Endothelial cell of coronary artery (primary cell): ENCODE measurements around the gene LGR5. TPM values are rescaled to one million over a fixed set of nuclear protein-coding genes. Genes with fewer than 3 reads are reported as not detected.

ENCODE experiments used
- total RNA-seq: library from RNA; depleted of rRNA; stranded (reverse); fragments of >200 nt; gene quantifications from 2 replicates; pipeline ENCODE4 v1.2.3, GENCODE V29; 2014

LGR5 gene, protein sequence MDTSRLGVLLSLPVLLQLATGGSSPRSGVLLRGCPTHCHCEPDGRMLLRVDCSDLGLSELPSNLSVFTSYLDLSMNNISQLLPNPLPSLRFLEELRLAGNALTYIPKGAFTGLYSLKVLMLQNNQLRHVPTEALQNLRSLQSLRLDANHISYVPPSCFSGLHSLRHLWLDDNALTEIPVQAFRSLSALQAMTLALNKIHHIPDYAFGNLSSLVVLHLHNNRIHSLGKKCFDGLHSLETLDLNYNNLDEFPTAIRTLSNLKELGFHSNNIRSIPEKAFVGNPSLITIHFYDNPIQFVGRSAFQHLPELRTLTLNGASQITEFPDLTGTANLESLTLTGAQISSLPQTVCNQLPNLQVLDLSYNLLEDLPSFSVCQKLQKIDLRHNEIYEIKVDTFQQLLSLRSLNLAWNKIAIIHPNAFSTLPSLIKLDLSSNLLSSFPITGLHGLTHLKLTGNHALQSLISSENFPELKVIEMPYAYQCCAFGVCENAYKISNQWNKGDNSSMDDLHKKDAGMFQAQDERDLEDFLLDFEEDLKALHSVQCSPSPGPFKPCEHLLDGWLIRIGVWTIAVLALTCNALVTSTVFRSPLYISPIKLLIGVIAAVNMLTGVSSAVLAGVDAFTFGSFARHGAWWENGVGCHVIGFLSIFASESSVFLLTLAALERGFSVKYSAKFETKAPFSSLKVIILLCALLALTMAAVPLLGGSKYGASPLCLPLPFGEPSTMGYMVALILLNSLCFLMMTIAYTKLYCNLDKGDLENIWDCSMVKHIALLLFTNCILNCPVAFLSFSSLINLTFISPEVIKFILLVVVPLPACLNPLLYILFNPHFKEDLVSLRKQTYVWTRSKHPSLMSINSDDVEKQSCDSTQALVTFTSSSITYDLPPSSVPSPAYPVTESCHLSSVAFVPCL
- not detected in 2 replicates for total RNA-seq

GRCh38 chr12:71439613-71440344 is at the start of gene LGR5:
Gene LGR5 (plus strand): TSS chr12:71439798. CDS start chr12:71440081, 283 bp downstream.

Other genes starting within 250 kb of the LGR5 start
- 14.4 and 26.6 TPM in 2 replicates for gene ZFC3H1, start 224.1 kb downstream of the LGR5 start, total RNA-seq
- 2.8 and 3.2 TPM in 2 replicates for gene THAP2, start 224.5 kb downstream of the LGR5 start, total RNA-seq
- gene TMEM19, start 246.3 kb downstream of the LGR5 start, total RNA-seq, result 31.9 and 34.2 TPM in 2 replicates